HepG2 (cell line): ENCODE data around the gene HEPACAM. TPM values are rescaled to one million over a fixed set of nuclear protein-coding genes. Genes with fewer than 3 reads are reported as not detected.

Source experiments
- JUN ChIP-seq: sonication (generic); formaldehyde crosslinking; IDR thresholded peaks from 2 replicates; pipeline ENCODE4 v1.4.0; 2020; ENCODE audit warnings: mild to moderate bottlenecking, missing genetic modification reagents
- MTA3 ChIP-seq: sonication (generic); formaldehyde crosslinking; IDR thresholded peaks from 2 replicates; pipeline ENCODE4 v1.4.0; 2020; ENCODE audit warnings: missing genetic modification reagents
- NPAS2 ChIP-seq: sonication (generic); formaldehyde crosslinking; IDR thresholded peaks from 2 replicates; pipeline ENCODE4 v1.8.0; 2022; ENCODE audit warnings: mild to moderate bottlenecking, missing genetic modification reagents, borderline replicate concordance
- PHF21A ChIP-seq: sonication (generic); formaldehyde crosslinking; IDR thresholded peaks from 2 replicates; pipeline ENCODE4 v1.5.0; 2020; ENCODE audit warnings: mild to moderate bottlenecking, missing genetic modification reagents
- THAP7 ChIP-seq: sonication (generic); formaldehyde crosslinking; IDR thresholded peaks from 2 replicates; pipeline ENCODE4 v1.8.1; 2023; ENCODE audit warnings: mild to moderate bottlenecking, missing genetic modification reagents
- ZNF12 ChIP-seq: sonication (generic); formaldehyde crosslinking; IDR thresholded peaks from 2 replicates; pipeline ENCODE4 v1.5.0; 2020; ENCODE audit warnings: missing genetic modification reagents
- ZNF225 ChIP-seq: sonication (generic); formaldehyde crosslinking; IDR thresholded peaks from 2 replicates; pipeline ENCODE4 v1.4.0; 2020; ENCODE audit warnings: mild to moderate bottlenecking, missing genetic modification reagents
- ZNF670 ChIP-seq: sonication (generic); formaldehyde crosslinking; IDR thresholded peaks from 2 replicates; pipeline ENCODE4 v1.8.0; 2022; ENCODE audit warnings: mild to moderate bottlenecking, missing genetic modification reagents, borderline replicate concordance
- ZNF75D ChIP-seq: sonication (generic); formaldehyde crosslinking; IDR thresholded peaks from 2 replicates; pipeline ENCODE4 v1.8.1; 2023; ENCODE audit warnings: missing genetic modification reagents, mild to moderate bottlenecking, borderline replicate concordance
- ZSCAN25 ChIP-seq: sonication (generic); formaldehyde crosslinking; IDR thresholded peaks from 2 replicates; pipeline ENCODE4 v1.8.0; 2022; ENCODE audit warnings: mild to moderate bottlenecking, missing genetic modification reagents
- polyA plus RNA-seq, 8 experiments: library from polyadenylated mRNA; depleted of rRNA in 3 of 8; stranded (reverse) in 7 of 8; unstranded in 1 of 8; fragments of >200 nt; fragmentation: Illumina TruSeq in 4 of 8; extraction: Trizol in 4 of 8; gene quantifications; 2 replicates each; pipeline versions ENCODE4 v1.2.1 to v1.2.3, GENCODE V29; 2011 to 2016; ENCODE audit warnings: low read depth in 4 of 8, missing spikeins in 1 of 8, mixed read lengths in 1 of 8; ENCODE audit not compliant: insufficient read depth in 1 of 8
- total RNA-seq, 5 experiments: library from RNA; depleted of rRNA; stranded (reverse); fragments of >200 nt; fragmentation: Illumina TruSeq; extraction: Trizol; gene quantifications; 2 replicates each; pipeline ENCODE4 v1.2.3, GENCODE V29; 2016; ENCODE audit warnings: low read depth in 1 of 5
- TF ChIP-seq, protein P1 (sequence below): IDR thresholded peaks from 2 replicates; pipeline ENCODE4 v1.6.1; 2012; ENCODE audit warnings: low read length, improper control_type of control experiment
- TF ChIP-seq, protein P2 (sequence below): sonication (generic); formaldehyde crosslinking; IDR thresholded peaks from 2 replicates; pipeline ENCODE4 v1.5.0; 2020; ENCODE audit warnings: mild to moderate bottlenecking, missing genetic modification reagents, borderline replicate concordance
- TF ChIP-seq, protein P3 (sequence below): sonication (generic); formaldehyde crosslinking; IDR thresholded peaks from 2 replicates; pipeline ENCODE4 v1.8.1; 2022; ENCODE audit warnings: low read depth, mild to moderate bottlenecking, missing genetic modification reagents
- TF ChIP-seq, protein P4 (sequence below): sonication (generic); formaldehyde crosslinking; IDR thresholded peaks from 2 replicates; pipeline ENCODE4 v1.5.1; 2020; ENCODE audit warnings: mild to moderate bottlenecking, missing genetic modification reagents

HEPACAM gene
- total and polyA plus RNA-seq, 2 of the 13 experiments (the other 11 are each of a cell fraction or from before 2014, with no cell fraction given): 66.9 to 121 TPM

GRCh38 chr11:124953753-124954589 is 18.1 kb upstream of the HEPACAM start, which contains the start of gene CCDC15 (continued):
- TF ChIP-seq, protein P1, sequence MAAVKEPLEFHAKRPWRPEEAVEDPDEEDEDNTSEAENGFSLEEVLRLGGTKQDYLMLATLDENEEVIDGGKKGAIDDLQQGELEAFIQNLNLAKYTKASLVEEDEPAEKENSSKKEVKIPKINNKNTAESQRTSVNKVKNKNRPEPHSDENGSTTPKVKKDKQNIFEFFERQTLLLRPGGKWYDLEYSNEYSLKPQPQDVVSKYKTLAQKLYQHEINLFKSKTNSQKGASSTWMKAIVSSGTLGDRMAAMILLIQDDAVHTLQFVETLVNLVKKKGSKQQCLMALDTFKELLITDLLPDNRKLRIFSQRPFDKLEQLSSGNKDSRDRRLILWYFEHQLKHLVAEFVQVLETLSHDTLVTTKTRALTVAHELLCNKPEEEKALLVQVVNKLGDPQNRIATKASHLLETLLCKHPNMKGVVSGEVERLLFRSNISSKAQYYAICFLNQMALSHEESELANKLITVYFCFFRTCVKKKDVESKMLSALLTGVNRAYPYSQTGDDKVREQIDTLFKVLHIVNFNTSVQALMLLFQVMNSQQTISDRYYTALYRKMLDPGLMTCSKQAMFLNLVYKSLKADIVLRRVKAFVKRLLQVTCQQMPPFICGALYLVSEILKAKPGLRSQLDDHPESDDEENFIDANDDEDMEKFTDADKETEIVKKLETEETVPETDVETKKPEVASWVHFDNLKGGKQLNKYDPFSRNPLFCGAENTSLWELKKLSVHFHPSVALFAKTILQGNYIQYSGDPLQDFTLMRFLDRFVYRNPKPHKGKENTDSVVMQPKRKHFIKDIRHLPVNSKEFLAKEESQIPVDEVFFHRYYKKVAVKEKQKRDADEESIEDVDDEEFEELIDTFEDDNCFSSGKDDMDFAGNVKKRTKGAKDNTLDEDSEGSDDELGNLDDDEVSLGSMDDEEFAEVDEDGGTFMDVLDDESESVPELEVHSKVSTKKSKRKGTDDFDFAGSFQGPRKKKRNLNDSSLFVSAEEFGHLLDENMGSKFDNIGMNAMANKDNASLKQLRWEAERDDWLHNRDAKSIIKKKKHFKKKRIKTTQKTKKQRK: no peak
- TF ChIP-seq, protein P2, sequence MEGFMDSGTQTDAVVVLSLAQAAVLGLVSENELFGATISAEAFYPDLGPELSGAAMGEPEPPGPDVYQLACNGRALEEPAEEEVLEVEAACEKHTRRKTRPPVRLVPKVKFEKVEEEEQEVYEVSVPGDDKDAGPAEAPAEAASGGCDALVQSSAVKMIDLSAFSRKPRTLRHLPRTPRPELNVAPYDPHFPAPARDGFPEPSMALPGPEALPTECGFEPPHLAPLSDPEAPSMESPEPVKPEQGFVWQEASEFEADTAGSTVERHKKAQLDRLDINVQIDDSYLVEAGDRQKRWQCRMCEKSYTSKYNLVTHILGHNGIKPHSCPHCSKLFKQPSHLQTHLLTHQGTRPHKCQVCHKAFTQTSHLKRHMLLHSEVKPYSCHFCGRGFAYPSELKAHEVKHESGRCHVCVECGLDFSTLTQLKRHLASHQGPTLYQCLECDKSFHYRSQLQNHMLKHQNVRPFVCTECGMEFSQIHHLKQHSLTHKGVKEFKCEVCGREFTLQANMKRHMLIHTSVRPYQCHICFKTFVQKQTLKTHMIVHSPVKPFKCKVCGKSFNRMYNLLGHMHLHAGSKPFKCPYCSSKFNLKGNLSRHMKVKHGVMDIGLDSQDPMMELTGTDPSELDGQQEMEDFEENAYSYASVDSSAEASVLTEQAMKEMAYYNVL (CRISPR knock-in tag): peak; percentile 44; the same call in 1 of the 2 replicates
- TF ChIP-seq PHF21A (CRISPR knock-in tag): 0 out of 2 replicates have a peak, but pooled peaks have one; percentile 54
- TF ChIP-seq, protein P3, sequence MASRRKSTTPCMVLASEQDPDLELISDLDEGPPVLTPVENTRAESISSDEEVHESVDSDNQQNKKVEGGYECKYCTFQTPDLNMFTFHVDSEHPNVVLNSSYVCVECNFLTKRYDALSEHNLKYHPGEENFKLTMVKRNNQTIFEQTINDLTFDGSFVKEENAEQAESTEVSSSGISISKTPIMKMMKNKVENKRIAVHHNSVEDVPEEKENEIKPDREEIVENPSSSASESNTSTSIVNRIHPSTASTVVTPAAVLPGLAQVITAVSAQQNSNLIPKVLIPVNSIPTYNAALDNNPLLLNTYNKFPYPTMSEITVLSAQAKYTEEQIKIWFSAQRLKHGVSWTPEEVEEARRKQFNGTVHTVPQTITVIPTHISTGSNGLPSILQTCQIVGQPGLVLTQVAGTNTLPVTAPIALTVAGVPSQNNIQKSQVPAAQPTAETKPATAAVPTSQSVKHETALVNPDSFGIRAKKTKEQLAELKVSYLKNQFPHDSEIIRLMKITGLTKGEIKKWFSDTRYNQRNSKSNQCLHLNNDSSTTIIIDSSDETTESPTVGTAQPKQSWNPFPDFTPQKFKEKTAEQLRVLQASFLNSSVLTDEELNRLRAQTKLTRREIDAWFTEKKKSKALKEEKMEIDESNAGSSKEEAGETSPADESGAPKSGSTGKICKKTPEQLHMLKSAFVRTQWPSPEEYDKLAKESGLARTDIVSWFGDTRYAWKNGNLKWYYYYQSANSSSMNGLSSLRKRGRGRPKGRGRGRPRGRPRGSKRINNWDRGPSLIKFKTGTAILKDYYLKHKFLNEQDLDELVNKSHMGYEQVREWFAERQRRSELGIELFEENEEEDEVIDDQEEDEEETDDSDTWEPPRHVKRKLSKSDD (CRISPR knock-in tag): peak; percentile 80; the same call in 1 of the 2 replicates
- TF ChIP-seq ZNF670: peak; percentile 35; the same call in 1 of the 2 replicates
- TF ChIP-seq NPAS2 (CRISPR knock-in tag): no peak
- peak; percentile 57; the same call in 1 of the 2 replicates for TF ChIP-seq ZSCAN25 (CRISPR knock-in tag)
- TF ChIP-seq ZNF12 (CRISPR knock-in tag): no peak
- no peak for TF ChIP-seq ZNF75D (CRISPR knock-in tag)
- TF ChIP-seq JUN: 0 out of 2 replicates have a peak, but pooled peaks have one; percentile 20
- no peak for TF ChIP-seq MTA3 (CRISPR knock-in tag)
- no peak for TF ChIP-seq ZNF225 (CRISPR knock-in tag)
- TF ChIP-seq THAP7 (CRISPR knock-in tag): peak; percentile 72; the same call in 1 of the 2 replicates
- TF ChIP-seq, protein P4, sequence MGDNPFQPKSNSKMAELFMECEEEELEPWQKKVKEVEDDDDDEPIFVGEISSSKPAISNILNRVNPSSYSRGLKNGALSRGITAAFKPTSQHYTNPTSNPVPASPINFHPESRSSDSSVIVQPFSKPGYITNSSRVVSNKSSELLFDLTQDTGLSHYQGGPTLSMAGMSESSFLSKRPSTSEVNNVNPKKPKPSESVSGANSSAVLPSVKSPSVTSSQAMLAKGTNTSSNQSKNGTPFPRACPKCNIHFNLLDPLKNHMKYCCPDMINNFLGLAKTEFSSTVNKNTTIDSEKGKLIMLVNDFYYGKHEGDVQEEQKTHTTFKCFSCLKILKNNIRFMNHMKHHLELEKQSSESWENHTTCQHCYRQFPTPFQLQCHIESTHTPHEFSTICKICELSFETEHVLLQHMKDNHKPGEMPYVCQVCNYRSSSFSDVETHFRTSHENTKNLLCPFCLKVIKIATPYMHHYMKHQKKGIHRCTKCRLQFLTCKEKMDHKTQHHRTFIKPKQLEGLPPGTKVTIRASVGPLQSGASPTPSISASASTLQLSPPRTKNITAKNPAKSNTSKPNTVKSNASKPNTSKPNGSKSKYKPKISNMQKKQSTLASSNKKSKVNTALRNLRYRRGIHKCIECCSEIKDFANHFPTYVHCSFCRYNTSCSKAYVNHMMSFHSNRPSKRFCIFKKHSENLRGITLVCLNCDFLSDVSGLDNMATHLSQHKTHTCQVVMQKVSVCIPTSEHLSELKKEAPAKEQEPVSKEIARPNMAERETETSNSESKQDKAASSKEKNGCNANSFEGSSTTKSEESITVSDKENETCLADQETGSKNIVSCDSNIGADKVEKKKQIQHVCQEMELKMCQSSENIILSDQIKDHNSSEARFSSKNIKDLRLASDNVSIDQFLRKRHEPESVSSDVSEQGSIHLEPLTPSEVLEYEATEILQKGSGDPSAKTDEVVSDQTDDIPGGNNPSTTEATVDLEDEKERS (CRISPR knock-in tag): no peak
